ENCODE data around the gene ENO3.

Gene ENO3

DNA sequence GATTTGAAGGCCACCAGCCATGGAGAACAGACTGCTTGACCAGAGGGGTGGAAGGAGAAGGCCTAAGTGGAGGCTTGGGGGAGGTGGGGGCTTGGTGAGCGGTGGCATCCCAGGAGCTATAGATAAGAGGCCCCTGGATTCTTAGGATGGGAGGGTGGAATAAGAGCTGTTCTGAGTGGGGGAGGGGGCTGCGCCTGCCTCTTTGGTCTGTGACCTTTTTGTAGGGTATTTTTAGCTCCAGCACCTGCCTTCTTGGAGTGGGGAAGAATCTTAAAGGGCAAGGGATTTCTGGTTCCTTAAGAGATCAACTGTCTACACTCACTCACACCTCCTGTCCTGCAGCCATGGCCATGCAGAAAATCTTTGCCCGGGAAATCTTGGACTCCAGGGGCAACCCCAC lies 567 bp downstream of the ENO3 start:
- DNase-seq = no peak

DNA sequence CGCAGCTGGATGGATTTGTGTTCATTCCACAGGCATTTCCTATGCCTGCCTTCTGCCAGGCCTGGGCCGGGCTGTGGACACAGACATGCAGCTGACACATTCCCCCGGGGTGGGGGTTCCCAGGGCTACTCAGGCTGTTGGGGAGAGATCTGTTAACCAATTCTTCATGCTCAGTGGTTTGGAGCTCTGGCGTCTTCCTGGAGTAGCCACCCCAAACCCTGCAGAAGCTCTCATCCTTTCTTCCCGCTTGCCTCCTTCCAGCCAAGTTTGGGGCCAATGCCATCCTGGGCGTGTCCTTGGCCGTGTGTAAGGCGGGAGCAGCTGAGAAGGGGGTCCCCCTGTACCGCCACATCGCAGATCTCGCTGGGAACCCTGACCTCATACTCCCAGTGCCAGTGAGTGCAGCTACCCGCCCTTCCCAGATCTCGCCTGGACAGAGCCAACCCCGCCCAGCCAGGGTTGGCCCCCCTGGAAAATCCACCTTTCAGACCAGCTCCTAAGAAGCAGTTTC lies 2.6 kb downstream of the ENO3 start:
- DNase-seq = no peak

DNA sequence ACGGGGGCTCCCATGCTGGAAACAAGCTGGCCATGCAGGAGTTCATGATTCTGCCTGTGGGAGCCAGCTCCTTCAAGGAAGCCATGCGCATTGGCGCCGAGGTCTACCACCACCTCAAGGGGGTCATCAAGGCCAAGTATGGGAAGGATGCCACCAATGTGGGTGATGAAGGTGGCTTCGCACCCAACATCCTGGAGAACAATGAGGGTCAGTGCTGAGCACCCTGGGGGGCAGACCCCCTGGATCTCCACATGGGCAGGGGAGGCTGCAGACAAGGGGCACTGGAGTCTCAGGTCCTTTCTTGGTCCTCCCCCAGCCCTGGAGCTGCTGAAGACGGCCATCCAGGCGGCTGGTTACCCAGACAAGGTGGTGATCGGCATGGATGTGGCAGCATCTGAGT lies 4.2 kb downstream of the ENO3 start:
- no peak for DNase-seq

DNA sequence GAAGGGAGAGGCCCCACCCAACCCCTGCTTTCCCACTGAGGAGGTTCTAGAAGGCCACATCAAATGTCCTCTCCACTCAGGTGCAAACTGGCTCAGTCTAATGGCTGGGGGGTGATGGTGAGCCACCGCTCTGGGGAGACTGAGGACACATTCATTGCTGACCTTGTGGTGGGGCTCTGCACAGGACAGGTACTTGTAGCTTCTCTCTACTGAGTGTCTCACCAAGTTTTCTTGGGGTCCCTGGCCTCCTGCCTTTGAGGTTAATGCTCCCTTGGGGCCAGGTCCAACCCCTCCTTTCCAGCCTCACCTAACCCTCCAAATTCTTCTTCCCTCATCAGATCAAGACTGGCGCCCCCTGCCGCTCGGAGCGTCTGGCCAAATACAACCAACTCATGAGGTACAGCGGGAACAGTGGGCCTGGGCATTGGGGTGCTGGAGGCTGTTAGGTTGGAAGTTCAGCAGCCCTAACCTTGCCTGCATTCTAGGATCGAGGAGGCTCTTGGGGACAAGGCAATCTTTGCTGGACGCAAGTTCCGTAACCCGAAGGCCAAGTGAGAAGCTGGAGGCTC lies 5.7 kb downstream of the ENO3 start:
- DNase-seq = no peak

DNA sequence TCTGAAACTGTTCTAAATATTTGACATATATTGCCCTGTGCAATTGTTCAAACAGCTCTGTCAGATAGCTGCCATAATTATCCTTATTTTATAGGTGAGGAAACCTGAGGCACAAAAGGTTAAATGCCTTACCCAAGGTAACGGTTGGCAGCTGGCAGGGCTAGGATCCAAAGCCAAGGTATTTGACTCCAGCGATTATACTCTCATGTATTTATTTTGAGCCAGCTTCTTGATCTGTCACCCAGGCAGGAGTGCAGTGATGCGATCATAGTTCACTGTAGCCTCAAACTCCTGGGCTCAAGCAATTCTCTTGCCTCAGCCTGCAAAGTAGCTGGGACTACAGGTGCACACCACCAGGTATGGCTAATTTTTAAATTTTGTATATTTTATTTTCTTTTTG lies 7.2 kb downstream of the ENO3 start:
- DNase-seq = no peak

DNA sequence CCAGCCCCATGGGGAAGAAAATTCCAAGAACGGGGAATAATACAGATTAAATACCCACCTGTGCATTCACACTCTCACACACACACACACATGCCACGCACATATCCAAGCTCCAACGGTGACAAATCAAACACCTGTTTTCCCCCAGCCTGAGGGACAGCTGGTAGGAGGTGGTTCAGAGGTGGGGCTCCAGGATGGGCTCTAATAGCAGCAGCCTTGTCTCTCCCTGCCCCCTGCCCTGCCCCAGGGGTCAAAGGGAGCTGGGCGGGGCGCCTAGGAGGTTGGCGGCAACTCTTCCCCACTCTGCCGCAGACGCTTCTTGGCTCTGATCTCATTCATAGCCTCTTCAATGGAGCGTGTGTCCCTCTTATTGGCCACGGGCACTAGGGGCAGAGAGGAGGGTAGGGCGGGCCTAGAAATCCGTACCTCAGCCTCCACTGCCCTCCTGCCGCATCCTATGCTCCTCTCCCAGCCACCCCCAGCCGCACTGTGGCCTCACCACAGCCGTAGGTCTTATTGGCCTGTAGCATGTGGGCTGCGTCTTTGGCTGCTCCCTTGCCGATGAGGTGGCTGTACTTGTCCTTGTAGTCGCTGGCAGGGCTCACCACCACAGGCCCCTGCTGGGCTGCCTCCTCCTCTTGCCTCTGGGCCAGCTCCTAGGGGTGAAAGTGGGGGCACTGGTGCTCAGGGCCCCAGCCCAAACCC lies 8.5 kb downstream of the ENO3 start:
- no peak for DNase-seq

DNA sequence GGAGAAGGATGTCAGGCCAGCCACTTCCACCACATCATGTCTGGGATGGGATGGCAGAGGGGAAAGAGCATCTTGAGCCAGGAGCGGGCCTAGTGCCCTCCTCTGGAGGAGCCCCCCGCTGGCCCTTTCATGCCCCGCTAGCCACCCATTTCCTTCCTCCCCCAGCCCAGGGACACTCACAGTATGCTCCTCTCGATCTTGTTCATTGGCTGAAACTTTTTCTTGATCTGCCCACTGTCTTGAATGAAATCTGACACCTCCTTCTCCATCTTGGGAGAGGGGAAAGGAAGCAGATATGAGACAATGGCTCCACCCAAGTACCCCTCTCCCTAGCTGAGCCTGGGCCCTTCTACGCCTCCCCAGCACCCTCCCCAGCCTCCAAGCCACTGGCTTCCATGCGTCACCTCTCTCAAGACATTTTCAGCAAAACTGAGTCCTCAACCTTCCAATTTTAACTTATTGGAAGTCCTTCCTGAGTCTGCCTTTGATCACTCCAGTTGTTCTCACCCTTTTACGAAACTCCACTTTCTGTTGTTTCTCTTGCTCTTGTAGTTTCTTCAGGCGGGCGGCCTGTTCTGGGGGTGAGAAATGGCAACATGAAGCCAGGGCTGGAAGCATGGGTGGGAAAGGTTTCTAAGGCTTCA lies 9.5 kb downstream of the ENO3 start:
- DNase-seq = peak in 1 of 2 experiments; percentile 10

DNA sequence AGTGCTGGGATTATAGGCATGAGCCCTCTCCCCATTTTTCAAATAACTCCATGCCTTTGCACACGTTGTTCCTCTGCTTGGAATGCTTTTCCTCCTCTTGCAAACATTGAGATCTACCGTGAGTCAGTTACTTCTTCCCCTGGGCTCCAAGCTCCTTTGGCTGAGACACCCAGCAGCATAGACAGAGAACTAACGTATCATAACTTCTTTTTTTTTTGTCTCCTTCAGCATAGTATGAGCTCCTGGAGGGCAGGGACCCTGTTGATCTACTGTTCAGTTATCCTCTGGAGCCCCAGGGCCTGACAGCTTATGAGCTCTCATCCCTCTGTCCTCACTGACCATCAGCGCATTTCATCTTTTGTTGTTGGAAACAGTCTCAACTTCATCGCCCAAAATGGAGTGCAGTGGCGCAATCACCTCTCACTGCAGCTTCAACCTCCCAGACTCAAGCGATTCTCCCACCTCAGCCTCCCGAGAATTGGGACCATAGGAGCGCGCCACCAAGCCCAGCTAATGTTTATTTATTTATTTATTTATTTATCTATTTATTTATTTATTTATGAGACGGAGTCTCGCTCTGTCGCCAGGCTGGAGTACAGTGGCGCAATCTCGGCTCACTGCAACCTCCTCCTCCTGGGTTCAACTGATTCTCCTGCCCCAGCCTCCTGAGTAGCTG lies 14.5 kb downstream of the ENO3 start:
- DNase-seq = no peak

DNA sequence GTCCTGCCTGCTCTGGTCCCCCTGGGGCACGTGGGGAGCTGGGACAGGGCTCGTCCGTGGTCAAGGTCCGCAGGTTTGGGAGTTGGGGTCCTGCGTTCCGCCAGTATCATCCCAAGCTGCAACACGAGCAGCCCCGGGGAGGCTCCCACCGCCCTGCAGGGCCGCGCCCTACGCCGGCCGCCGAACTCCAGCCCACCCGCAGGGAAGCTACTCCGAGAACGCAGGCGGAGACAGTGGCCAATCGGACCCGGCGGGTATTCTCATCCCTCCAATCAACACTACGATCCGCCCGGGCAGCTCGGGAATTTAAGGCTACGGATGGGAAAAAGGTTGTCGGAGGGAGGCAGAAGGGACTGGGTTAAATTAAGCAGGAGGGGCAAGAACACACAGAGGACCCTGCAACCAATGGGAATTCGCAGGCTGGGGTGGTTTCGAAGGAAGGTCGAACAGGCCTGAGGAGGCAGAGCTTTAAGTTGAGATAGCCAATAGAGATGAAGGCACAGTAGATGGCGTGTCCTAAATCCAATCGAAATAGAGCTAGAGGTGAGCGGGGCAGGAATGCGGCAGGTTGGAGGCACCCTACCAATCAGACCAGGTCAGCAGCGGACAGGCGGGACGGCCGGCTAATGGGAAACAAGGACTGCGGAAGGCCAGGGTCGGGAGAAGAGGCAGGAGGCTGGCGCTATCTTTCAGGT lies 16.1 kb downstream of the ENO3 start:
- DNase-seq = peak; percentile 97

DNA sequence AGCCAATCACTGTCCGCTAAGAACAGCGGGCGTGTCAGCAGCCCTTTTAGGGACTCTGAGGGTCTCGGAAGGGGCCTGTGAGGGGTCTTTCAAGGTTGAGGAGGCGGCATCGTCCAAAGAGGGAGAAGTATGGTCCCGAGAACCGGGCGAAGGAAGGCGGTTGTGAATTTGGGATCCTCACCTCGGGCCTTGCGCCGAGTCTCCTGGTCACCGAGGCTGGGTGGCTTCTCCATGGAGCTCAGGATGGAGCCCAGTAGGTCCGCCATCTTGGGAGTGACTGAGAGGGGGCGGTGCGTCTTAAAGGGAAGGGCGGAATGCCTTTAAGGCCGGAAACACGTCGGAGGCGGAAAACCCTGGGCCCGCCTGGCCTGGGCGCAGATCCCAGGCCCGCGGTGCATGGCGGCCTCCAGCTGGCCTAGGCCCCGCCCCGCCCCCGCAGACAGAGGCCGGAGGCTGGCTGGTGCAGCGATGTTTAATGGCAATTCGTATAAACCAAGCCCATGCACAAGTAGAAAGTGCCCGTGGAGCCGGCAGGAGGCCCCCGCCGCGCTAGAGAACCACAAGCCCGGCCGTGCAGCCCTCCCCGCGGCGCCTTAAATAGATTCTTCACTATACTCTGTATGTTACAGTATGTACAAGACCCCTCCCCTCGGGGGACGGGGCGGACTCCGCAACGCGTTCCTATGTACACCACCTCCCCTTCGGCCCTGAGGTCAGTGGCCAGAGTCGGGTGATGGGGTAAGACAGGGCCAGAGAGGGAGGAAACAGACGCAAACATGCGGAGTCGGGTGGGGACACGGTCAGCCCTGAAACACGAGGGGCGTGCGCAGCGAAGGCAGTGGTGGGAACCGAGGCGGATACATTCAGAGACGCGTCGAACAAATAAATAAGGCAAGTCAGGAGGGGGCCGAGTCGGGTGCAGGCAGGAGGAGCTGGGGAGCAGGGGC lies 16.9 kb downstream of the ENO3 start, which contains the start of gene SPAG7:
Gene SPAG7, minus strand, starts transcription at position 279 of the 947 bp plus-strand sequence. Its CDS starts 13 bp downstream, at position 266.
- DNase-seq = peak; percentile 78 to 81

DNA sequence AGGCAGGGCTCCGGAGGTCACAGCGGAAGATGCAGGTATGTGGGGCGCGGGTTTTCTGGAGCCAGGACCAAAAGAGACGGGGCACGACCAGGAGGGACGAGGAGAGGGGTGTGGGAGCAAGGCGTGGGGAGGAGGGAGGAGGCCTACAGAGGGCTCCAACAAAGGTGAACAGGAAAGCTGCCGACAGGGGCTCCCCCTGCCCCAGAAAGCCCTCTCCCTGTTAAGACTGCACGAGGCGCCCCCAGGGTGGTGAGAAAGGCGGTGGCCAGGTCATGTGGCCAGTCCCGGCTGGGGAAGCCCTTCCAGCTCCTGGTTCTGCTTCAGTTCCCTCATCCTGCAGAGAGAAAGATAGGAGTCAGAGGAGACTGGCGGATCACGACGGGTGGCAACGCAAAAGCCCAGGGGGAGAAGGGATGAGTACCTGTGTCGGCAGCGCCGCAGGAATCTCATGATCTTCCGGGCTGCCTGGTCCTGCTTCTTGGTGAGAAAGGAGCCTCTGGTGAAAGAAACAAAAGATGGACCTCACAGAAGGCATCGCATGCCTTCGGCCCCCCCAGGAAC lies 17.6 kb downstream of the ENO3 start:
- no peak for DNase-seq

DNA sequence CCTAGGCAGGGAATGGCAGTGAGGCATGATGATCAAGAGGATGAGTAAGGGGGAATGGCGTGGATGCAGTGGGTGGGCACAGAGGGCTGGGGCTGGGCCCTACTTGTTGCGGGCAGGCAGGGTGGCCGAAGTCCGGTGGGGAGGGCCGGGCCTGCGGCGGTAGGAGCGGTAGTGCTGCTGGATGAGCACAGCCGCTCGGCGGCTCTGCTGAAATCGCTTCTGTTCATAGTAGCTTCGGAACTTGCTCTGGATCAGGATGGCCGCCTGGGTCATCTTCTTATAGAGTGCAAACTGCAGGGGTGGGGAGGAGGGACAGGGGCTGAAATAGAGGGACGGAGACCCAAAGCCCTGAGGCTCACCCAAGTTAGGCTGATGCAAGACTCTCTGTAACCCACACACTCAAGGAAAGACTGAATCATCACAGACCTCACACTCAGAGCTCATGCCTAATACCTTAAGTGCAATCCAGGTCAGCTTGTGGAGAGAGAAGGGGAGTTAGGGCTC lies 18.2 kb downstream of the ENO3 start:
- no peak for DNase-seq

DNA sequence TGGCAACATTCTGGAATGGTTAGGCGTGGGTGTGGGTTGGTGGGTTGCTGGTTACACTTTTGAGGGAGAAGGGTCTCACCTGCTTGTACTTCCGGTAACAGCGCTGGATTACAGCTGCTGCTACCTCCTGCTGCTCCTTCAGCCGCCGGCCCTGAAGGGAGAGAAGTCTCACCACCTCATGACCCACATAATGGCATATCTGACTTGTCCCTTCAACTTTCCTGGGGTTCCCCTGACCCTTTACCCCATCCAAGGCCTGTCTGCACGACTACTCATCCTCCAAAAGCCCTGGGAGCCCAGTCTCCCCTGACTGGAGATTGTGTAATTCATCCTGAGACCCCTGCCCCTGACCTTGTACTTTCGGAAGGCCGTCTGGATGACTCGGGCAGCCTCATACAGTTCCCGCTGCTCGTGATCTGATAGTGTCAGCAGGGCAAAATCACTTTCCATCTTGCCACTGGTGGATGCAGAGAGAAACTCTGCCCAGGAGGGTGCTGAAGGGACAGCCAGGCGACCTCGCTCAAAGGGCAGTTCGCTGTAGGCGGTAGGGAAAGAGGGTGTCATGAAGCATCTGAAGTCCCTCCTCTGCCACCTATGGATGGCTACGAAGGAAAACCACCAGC lies 18.7 kb downstream of the ENO3 start:
- no peak for DNase-seq

DNA sequence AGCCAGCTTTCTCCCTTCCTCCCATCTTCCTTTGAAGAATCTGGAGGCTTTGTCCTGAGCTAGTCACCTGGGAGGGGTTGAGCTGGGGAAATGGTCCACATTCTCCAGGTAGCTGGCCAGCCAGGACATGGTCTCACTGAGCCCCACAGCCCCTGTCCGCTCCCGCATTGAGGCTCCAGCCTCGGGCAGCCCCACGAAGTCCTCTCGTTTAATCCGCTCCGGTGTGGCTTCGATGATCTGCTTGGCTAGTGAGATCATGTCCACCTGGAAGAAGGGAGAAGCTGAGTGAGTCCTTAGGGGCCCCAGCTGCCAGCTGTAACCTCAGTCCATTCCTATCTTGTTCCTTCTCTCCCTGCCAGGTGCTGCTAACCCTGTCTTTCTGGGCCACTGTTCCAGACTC lies 19.4 kb downstream of the ENO3 start:
- no peak for DNase-seq

DNA sequence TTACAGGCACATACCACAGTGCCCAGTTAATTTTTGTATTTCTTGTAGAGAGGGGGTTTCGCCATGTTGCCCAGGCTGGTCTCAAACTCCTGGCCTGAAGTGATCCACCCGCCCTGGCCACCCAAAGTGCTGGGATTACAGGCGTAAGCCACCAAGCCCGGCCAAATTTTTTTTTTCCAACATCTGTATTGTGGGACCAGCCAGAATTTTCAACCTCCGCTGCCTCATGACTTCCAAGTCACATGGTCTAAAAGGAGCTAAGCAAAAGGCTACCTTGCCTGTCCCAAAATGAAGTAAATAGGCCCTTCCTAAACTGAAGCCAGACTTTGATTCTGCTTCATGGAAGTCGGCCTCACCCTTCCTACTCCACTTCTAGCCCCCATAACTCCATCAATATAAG lies 20.9 kb downstream of the ENO3 start:
- DNase-seq = no peak

DNA sequence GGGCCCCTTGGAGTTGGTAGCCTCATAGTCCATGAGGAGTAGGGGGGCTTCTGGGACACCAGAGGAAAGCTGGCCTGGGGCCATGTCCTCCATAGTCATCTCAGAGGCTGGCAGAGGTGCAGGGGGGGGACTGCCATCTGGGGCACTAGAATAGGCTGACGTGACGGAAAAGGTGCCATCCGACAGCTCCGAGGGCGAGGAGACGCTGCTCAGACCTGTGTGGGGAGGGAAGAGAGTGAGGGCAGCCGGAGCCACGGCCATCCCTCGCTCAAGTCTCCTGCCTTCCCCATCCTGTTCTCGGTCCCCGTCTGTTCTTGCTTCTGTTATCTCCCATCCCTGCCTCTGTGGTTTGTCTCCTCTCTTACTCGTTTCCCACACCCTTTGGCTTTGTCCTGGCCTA lies 21.4 kb downstream of the ENO3 start:
- no peak for DNase-seq

DNA sequence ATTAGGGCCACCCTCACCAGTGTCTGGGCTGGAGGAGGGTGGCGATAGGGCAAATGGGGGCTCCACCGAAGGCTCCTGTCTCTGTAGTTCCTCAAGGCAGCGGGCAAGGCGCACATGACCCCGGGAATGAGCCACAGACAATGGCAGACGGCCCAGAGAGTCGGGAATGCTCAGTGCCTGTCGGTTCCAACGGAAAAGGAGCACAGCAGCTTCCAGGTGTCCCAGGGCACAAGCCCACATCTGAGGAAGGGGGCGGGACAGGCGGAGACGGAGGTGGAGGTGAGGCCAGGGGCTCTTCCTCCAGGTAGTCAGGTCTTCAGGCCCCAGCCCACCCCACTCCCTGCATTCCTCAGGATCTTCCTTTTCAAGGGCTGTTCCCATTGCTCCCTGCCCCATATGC lies 21.8 kb downstream of the ENO3 start:
- no peak for DNase-seq

DNA sequence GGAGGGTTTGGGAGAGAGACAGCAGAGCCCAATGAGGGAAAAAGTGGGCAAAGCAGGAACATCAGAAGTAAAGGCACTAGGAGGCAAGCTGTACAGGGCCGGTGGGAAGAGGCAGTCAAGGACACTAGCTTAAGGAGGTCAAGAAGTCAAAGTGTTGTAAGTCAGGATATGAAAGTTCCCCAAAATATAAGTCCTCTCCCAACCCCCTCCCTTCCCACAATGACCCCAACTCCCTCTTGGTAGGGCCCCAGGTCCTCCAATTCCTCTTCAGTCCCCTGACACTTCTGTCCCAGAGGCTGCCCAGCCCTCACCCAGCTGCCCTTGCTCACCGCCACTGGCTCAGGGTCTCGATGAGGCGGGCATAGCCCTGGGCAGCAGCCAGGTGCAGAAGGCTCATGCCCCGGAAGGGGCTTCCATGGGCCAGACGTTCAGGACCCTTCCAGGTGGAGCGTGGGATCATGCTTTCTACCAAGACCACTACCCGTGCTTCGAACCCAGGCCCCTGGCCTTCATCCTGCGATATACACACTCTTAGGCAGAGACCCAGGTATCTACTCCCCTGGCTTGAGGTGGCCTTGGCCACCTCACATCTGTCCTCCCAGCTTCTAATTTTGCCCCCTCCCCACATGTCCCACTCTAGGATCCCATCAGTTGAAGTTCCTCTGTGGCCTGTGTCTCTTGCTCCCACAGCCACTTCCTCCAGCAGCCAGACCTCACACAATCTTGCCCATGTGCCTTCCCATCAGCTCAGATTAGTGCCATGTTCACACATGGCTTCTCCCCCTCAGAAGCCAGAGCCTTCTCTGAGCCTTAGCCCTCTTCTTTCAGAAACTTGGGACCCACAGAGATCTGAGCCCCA lies 22.6 kb downstream of the ENO3 start:
- DNase-seq = no peak

DNA sequence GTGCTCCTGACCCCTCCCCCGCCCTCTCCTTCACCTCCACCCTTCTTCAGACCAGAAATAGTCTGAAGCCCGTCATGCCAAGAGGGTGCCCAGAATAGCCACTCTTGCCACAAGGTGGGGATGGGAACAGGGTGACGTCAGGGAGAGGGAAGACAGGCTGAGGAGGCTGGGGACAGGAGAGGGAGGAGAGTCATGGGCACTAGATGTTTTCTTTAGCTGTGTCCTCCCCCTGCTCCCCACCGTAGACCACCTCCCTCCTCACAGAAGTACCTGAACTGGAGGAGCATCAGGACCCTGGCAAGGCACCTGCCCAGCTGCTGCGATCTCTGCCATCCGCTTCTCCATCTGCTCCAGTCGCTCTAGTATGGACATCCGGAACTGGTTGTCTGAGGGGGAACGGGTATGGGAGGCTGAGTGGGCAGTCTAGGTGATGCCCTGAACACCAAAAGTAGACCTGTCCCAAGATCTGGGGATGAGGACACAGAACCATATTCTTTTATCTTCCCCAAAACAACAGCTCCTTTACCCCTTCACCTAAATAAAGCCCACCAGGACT lies 23.3 kb downstream of the ENO3 start:
- no peak for DNase-seq
